Measurements from ENCODE around the gene ANKRD63. TPM values are rescaled to one million over a fixed set of nuclear protein-coding genes. Genes with fewer than 3 reads are reported as not detected.

Gene ANKRD63
- total and polyA plus RNA-seq, 9 of the 15 experiments (the other 6 are each of a cell fraction or from before 2014, with no cell fraction given): 1.3 to 2.0 (median 1.8) TPM; not detected in 6

DNA sequence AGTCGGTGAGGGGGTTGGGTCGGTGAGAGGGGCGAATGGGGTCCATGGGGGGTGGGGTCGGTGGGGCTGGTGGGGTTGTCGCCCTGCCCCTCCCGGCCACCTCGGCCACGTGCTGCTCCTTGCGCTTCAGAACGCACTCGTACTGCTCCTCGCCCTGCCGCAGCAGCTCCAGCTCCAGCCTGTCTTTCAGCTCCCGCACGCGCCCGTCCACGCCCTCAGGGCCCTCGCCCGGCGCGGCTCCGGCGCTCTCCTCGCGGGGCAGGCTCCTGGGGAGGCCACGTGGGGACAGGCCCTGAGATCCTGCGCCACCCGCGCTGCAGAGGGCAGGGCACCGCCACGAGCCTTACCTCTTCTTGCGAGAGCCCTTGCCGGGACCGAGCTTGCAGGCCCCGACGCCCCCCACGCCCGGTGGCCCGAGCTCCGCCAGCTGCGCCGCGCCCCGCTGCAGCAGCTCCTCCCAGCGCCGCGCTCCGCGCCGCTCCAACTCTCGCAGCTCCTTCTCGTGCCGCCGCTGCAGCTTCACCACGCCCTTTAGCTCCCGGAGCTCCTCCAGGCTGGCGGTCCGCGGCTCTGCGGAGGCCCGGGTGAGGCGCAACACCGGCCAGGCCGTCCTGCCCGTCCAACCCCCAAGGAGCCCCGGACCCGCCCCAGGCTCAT, 8.2 kb upstream of the ANKRD63 start (continued):
- TF ChIP-seq TGIF2 (CRISPR knock-in tag; IDR thresholded peaks at IDR 0.05) (no peak), ELF1 (tag; IDR thresholded peaks at IDR 0.05) (no peak), CREB1 (IDR thresholded peaks at IDR 0.05) (no peak), CREB1 (CRISPR knock-in tag; IDR thresholded peaks at IDR 0.05) (0 out of 2 replicates have a peak, but pooled peaks have one; percentile 14), FUS (optimal IDR thresholded peaks at IDR 0.05; ENCODE audit: low read depth, low read length) (peak; percentile 85), FOXA1 (IDR thresholded peaks at IDR 0.05; ENCODE audit: borderline replicate concordance) (no peak), RUNX1 (IDR thresholded peaks at IDR 0.05; ENCODE audit: low read depth) (no peak), ETV6 (IDR thresholded peaks at IDR 0.05; ENCODE audit: borderline replicate concordance in 1 of 2, low read depth in 2 of 2, low read length in 1 of 2) (no peak), ETV6 (CRISPR knock-in tag; IDR thresholded peaks at IDR 0.05; ENCODE audit: borderline replicate concordance) (no peak), HNRNPUL1 (IDR thresholded peaks at IDR 0.05; ENCODE audit: low read length) (no peak), CBX8 (IDR thresholded peaks at IDR 0.05; ENCODE audit: borderline replicate concordance, extremely low read depth, low read depth, low read length, poor library complexity, severe bottlenecking) (no peak), CREM (IDR thresholded peaks at IDR 0.05; ENCODE audit: low read depth) (no peak), CBX3 (IDR thresholded peaks at IDR 0.05; ENCODE audit: borderline replicate concordance in 1 of 2, low read length in 2 of 2) (no peak), ZNF121 (CRISPR knock-in tag; conservative IDR thresholded peaks at IDR 0.05) (no peak), ZNF184 (CRISPR knock-in tag; IDR thresholded peaks at IDR 0.05) (no peak), PHB2 (IDR thresholded peaks at IDR 0.05; ENCODE audit: low read depth) (no peak), FOS (IDR thresholded peaks at IDR 0.05; ENCODE audit: extremely low read depth, insufficient read length) (no peak), ZNF830 (CRISPR knock-in tag; IDR thresholded peaks at IDR 0.05) (no peak), ZNF146 (CRISPR knock-in tag; IDR thresholded peaks at IDR 0.05; ENCODE audit: unreplicated experiment) (no peak), MEIS2 (IDR thresholded peaks at IDR 0.05; ENCODE audit: partially characterized antibody) (no peak), ASH1L (IDR thresholded peaks at IDR 0.05; ENCODE audit: borderline replicate concordance, low read depth, partially characterized antibody) (no peak), SNRNP70 (optimal IDR thresholded peaks at IDR 0.05; ENCODE audit: low read depth, low read length) (no peak)
- TF ChIP-seq, protein P1, sequence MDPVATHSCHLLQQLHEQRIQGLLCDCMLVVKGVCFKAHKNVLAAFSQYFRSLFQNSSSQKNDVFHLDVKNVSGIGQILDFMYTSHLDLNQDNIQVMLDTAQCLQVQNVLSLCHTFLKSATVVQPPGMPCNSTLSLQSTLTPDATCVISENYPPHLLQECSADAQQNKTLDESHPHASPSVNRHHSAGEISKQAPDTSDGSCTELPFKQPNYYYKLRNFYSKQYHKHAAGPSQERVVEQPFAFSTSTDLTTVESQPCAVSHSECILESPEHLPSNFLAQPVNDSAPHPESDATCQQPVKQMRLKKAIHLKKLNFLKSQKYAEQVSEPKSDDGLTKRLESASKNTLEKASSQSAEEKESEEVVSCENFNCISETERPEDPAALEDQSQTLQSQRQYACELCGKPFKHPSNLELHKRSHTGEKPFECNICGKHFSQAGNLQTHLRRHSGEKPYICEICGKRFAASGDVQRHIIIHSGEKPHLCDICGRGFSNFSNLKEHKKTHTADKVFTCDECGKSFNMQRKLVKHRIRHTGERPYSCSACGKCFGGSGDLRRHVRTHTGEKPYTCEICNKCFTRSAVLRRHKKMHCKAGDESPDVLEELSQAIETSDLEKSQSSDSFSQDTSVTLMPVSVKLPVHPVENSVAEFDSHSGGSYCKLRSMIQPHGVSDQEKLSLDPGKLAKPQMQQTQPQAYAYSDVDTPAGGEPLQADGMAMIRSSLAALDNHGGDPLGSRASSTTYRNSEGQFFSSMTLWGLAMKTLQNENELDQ (CRISPR knock-in tag; IDR thresholded peaks at IDR 0.05; ENCODE audit: borderline replicate concordance): no peak
- TF ChIP-seq, protein P2, sequence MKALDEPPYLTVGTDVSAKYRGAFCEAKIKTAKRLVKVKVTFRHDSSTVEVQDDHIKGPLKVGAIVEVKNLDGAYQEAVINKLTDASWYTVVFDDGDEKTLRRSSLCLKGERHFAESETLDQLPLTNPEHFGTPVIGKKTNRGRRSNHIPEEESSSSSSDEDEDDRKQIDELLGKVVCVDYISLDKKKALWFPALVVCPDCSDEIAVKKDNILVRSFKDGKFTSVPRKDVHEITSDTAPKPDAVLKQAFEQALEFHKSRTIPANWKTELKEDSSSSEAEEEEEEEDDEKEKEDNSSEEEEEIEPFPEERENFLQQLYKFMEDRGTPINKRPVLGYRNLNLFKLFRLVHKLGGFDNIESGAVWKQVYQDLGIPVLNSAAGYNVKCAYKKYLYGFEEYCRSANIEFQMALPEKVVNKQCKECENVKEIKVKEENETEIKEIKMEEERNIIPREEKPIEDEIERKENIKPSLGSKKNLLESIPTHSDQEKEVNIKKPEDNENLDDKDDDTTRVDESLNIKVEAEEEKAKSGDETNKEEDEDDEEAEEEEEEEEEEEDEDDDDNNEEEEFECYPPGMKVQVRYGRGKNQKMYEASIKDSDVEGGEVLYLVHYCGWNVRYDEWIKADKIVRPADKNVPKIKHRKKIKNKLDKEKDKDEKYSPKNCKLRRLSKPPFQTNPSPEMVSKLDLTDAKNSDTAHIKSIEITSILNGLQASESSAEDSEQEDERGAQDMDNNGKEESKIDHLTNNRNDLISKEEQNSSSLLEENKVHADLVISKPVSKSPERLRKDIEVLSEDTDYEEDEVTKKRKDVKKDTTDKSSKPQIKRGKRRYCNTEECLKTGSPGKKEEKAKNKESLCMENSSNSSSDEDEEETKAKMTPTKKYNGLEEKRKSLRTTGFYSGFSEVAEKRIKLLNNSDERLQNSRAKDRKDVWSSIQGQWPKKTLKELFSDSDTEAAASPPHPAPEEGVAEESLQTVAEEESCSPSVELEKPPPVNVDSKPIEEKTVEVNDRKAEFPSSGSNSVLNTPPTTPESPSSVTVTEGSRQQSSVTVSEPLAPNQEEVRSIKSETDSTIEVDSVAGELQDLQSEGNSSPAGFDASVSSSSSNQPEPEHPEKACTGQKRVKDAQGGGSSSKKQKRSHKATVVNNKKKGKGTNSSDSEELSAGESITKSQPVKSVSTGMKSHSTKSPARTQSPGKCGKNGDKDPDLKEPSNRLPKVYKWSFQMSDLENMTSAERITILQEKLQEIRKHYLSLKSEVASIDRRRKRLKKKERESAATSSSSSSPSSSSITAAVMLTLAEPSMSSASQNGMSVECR (CRISPR knock-in tag; IDR thresholded peaks at IDR 0.05): peak; percentile 61; the same call in 1 of the 2 replicates

Measured in K562 (cell line).